Ovary (tissue), 9 donors: Measurements from ENCODE around the gene SLC25A5. TPM values are rescaled to one million over a fixed set of nuclear protein-coding genes. Genes with fewer than 3 reads are reported as not detected.
"Not testable (repeated sequence)": the region's sequence is repeated elsewhere in the genome, so short reads cannot be mapped to it uniquely, and the experiment has no call there.

Experiments used
- DNase-seq, 5 donors: peaks; one replicate each; pipeline ENCODE4 v3.0.0-alpha.2; 2019 to 2020
- H3K27ac ChIP-seq, 2 donors: fragments of 200-600 bp; one replicate each; pipeline versions ENCODE4 v1.5.1 to v1.8.0; 2019 to 2022
- H3K27me3 ChIP-seq: fragments of 200-600 bp; one replicate; pipeline ENCODE4 v1.8.0; 2022
- H3K36me3 ChIP-seq: fragments of 200-600 bp; sonication (generic); one replicate; pipeline ENCODE4 v1.5.1; 2019
- H3K4me1 ChIP-seq: one replicate; pipeline ENCODE4 v1.8.1; 2013; ENCODE audit warnings: mild to moderate bottlenecking, moderate library complexity; ENCODE audit not compliant: insufficient read depth
- H3K4me3 ChIP-seq: fragments of 200-600 bp; sonication (generic); one replicate; pipeline ENCODE4 v1.5.1; 2017
- H3K9me3 ChIP-seq, 2 donors: fragments of 200-600 bp in 1 of 2; sonication (generic) in 1 of 2; one replicate each; pipeline versions ENCODE4 v1.5.1 to v1.8.1; 2013 to 2019; ENCODE audit warnings: mild to moderate bottlenecking in 1 of 2, moderate library complexity in 1 of 2
- CTCF ChIP-seq, 3 donors: fragments of 450-650 bp in 2 of 3; fragments of 200-600 bp in 1 of 3; IDR thresholded peaks; one replicate each; pipeline versions ENCODE4 v1.5.1 to v1.8.0; 2016 to 2022; ENCODE audit warnings: antibody characterized with exemption in 3 of 3, mild to moderate bottlenecking in 1 of 3
- EP300 ChIP-seq: sonication (generic); formaldehyde crosslinking; IDR thresholded peaks from one replicate; pipeline ENCODE4 v1.6.1; 2017; ENCODE audit warnings: antibody characterized with exemption
- POLR2A ChIP-seq: fragments of 450-650 bp; IDR thresholded peaks from one replicate; pipeline ENCODE4 v1.6.1; 2017; ENCODE audit warnings: antibody characterized with exemption, mild to moderate bottlenecking, moderate library complexity
- WGBS, 3 donors: extraction: QIAGEN DNeasy Blood & Tissue Kit in 1 of 3; methylation state at CpG; one replicate each; pipeline versions ENCODE4 v1.1.5 to v1.1.7; 2013 to 2017; 5-methylcytosine and 5-hydroxymethylcytosine counted together
- intact Hi-C, 4 donors: fragments of 100-400 bp; cut with DNase I; formaldehyde crosslinking; loops; one replicate each; pipeline versions ENCODE4 v1.11.0 to v1.15.1; 2022 to 2023
- polyA plus RNA-seq, 2 donors: library from polyadenylated mRNA; stranded (reverse); fragments of 200-250 nt in 1 of 2; fragments of 350-450 nt in 1 of 2; fragmentation: Illumina TruSeq in 1 of 2; extraction: RNeasy Lipid Tissue Mini Kit (QIAGEN cat#74804) in 1 of 2; gene quantifications; one replicate each; pipeline ENCODE4 v1.2.3, GENCODE V29; 2013 to 2014
- total RNA-seq, 7 donors: library from RNA; depleted of rRNA in 2 of 7; stranded (reverse); fragments of >200 nt in 2 of 7; fragmentation: NEBNext Ultra II Directional in 3 of 7; extraction: Animal tissue kit (Norgen Biotek cat#: 25700) in 3 of 7; gene quantifications; one replicate each; pipeline versions ENCODE4 v1.1.0 to v1.2.4, GENCODE V29; 2016 to 2023
- donor health status: DM: no; HTN: no; CAD: no; lungs with moderate emphysema.
- donor health status: DM: no; HTN: no; CAD: no.
- donor health status: Bipolar disorder and iron deficiency.
- donor health status: DM: yes; HTN: yes; CAD: no.
- donor health status: DM: no; HTN: no; CAD: no.
- donor health status: DM: yes; HTN: yes; CAD: no.

The SLC25A5 gene
- total and polyA plus RNA-seq, 9 donors: 97.2 to 214 (median 147) TPM

- peak overlapping the region; percentile 28 for H3K4me3 ChIP-seq
- WGBS, 3 donors: 31 to 39% (median 39%) methylated on average over 48 of the region's 48 CpGs
- peak; percentile 26 to 64 (median 43) for DNase-seq
- TF ChIP-seq CTCF (IDR thresholded peaks at IDR 0.05): peak; percentile 22 to 35 (median 25)
- TF ChIP-seq POLR2A: no peak
- intact Hi-C loops: no loop called here
- no peaks in the 10 kb centered on the region for H3K27me3 ChIP-seq
- H3K27ac ChIP-seq: no peak overlapping the region
- no peaks in the 10 kb centered on the region for H3K36me3 ChIP-seq
- H3K9me3 ChIP-seq: no peaks in the 10 kb centered on the region
- no peaks in the 10 kb centered on the region for H3K4me1 ChIP-seq
These were observed 14.5 kb downstream of the SLC25A5 start for GRCh38 chrX:119482481-119483480.

GRCh38 chrX:119486745-119487144 is 18.5 kb downstream of the SLC25A5 start:
- no peaks in the 10 kb centered on the region for H3K27me3 ChIP-seq
- no peak overlapping the region for H3K27ac ChIP-seq
- no peaks in the 10 kb centered on the region for H3K9me3 ChIP-seq
- no peak overlapping the region for H3K4me3 ChIP-seq
- H3K4me1 ChIP-seq: no peaks in the 10 kb centered on the region
- DNase-seq: no peak
- 73 to 78% (median 74%) methylated on average over 11 of the region's 11 CpGs for WGBS, 3 donors
- intact Hi-C loops: no loop called here
- TF ChIP-seq POLR2A (no peak), CTCF (IDR thresholded peaks at IDR 0.05) (no peak), EP300 (no peak)
- H3K36me3 ChIP-seq: no peaks in the 10 kb centered on the region

- H3K36me3 ChIP-seq, H3K9me3 ChIP-seq, H3K4me3 ChIP-seq, intact Hi-C loops, H3K27ac ChIP-seq, DNase-seq, H3K27me3 ChIP-seq, H3K4me1 ChIP-seq: not testable (repeated sequence)
- WGBS, 3 donors: 88 to 94% (median 91%) methylated on average over 24 of the region's 24 CpGs
These were observed 19.5 kb downstream of the SLC25A5 start for GRCh38 chrX:119487766-119488165.

GRCh38 chrX:119488749-119489148 is 20.5 kb downstream of the SLC25A5 start:
- Histone ChIP-seq H3K4me1 (no peaks in the 10 kb centered on the region), H3K9me3 (no peaks in the 10 kb centered on the region), H3K27ac (no peak overlapping the region), H3K36me3 (no peaks in the 10 kb centered on the region), H3K4me3 (no peak overlapping the region), H3K27me3 (no peaks in the 10 kb centered on the region)
- peak in 4 of 5 donors; percentile 28 to 62 (median 48) for DNase-seq
- intact Hi-C loops: no loop called here
- WGBS, 3 donors: 19 to 28% (median 23%) methylated on average over 8 of the region's 8 CpGs
- TF ChIP-seq POLR2A (no peak), CTCF (IDR thresholded peaks at IDR 0.05) (no peak), EP300 (no peak)
